OCI-LY7 (cell line): ENCODE data around the gene PACS2. TPM values are rescaled to one million over a fixed set of nuclear protein-coding genes. Genes with fewer than 3 reads are reported as not detected.

Source experiments
- BruUV-seq: library from RNA; stranded (reverse); fragments of 400-500 nt; replicated peaks from 2 replicates; lab custom pipeline; 2021; lab: Mats Ljungman, UMichigan
- CTCF ChIA-PET: fragments of 300-600 bp; sonication (Branson Sonifier 250); formaldehyde crosslinking; loops from one replicate; lab custom pipeline; 2022; ENCODE audit warnings: antibody characterized with exemption; ENCODE audit not compliant: unreplicated experiment; lab: Charles Lee
- POLR2A ChIA-PET: fragments of 300-600 bp; sonication (Branson Sonifier 250); formaldehyde crosslinking; loops from one replicate; lab custom pipeline; 2022; ENCODE audit warnings: antibody characterized with exemption; lab: Charles Lee
- DNase-seq: peaks from one replicate; pipeline ENCODE4 v3.0.0-alpha.2; 2015; ENCODE audit warnings: low spot score
- H2AFZ ChIP-seq: fragments of 200-600 bp; sonication (generic), shearing (Covaris generic); 2 replicates; pipeline ENCODE4 v1.6.1; 2014; ENCODE audit warnings: mild to moderate bottlenecking, antibody characterized with exemption, low read length, moderate library complexity
- H3K27ac ChIP-seq: fragments of 200-600 bp; sonication (generic); 2 replicates; pipeline ENCODE4 v1.5.1; 2014; ENCODE audit warnings: mixed run types, low read depth, mild to moderate bottlenecking, moderate library complexity, low read length, inconsistent platforms; ENCODE audit not compliant: poor library complexity, severe bottlenecking
- H3K36me3 ChIP-seq: fragments of 200-600 bp; sonication (generic); 2 replicates; pipeline ENCODE4 v1.6.1; 2014; ENCODE audit warnings: mild to moderate bottlenecking, antibody characterized with exemption, low read length, moderate library complexity, mixed read lengths; ENCODE audit not compliant: insufficient read depth
- H3K4me1 ChIP-seq: fragments of 200-600 bp; sonication (generic); 2 replicates; pipeline ENCODE4 v1.5.1; 2014; ENCODE audit warnings: mild to moderate bottlenecking, low read length; ENCODE audit not compliant: insufficient read depth, poor library complexity, severe bottlenecking
- H3K4me2 ChIP-seq: fragments of 200-600 bp; sonication (generic); 2 replicates; pipeline ENCODE4 v1.6.1; 2014; ENCODE audit warnings: mild to moderate bottlenecking, low read length
- H3K4me3 ChIP-seq: fragments of 200-600 bp; sonication (generic); 2 replicates; pipeline ENCODE4 v1.5.1; 2014; ENCODE audit warnings: mild to moderate bottlenecking, low read depth, low read length; ENCODE audit not compliant: poor library complexity, severe bottlenecking
- H3K79me2 ChIP-seq: fragments of 200-600 bp; sonication (generic); 2 replicates; pipeline ENCODE4 v1.6.1; 2016; ENCODE audit warnings: low read depth, mild to moderate bottlenecking, low read length, moderate library complexity, mixed read lengths; ENCODE audit not compliant: insufficient read depth
- H3K9me2 ChIP-seq: fragments of 200-600 bp; sonication (generic); 2 replicates; pipeline ENCODE4 v1.6.1; 2016; ENCODE audit warnings: mild to moderate bottlenecking, low read length, mixed read lengths; ENCODE audit not compliant: insufficient read depth
- H3K9me3 ChIP-seq: fragments of 200-600 bp; sonication (generic); 2 replicates; pipeline ENCODE4 v1.6.1; 2014; ENCODE audit warnings: mild to moderate bottlenecking, mixed run types, low read length, mixed read lengths
- H4K20me1 ChIP-seq: fragments of 200-600 bp; sonication (generic); 2 replicates; pipeline ENCODE4 v1.6.1; 2014; ENCODE audit warnings: mild to moderate bottlenecking, antibody characterized with exemption, low read length, moderate library complexity, mixed read lengths; ENCODE audit not compliant: insufficient read depth
- EZH2phosphoT487 ChIP-seq: fragments of 200-600 bp; sonication (generic); IDR thresholded peaks from 2 replicates; pipeline ENCODE4 v1.6.1; 2018; ENCODE audit warnings: low read depth, borderline replicate concordance, mild to moderate bottlenecking, mixed run types, antibody characterized with exemption, low read length, moderate library complexity, mixed read lengths
- intact Hi-C: fragments of 100-400 bp; cut with micrococcal nuclease; formaldehyde crosslinking; loops from one replicate; pipeline ENCODE4 v1.10.0; 2022; ENCODE audit not compliant: unreplicated experiment
- total RNA-seq, 2 experiments: library from RNA; depleted of rRNA in 1 of 2; stranded (reverse); fragments of >200 nt in 1 of 2; shearing (Covaris generic) in 1 of 2; gene quantifications; 2 replicates each; pipeline ENCODE4 v1.2.3, GENCODE V29; 2014 to 2022
- TF ChIP-seq, protein P1 (sequence below): fragments of 200-600 bp; sonication (generic); conservative IDR thresholded peaks from 2 replicates; pipeline ENCODE4 v1.5.1; 2014; ENCODE audit warnings: mild to moderate bottlenecking, antibody characterized with exemption, low read length, moderate library complexity, mixed read lengths

Gene PACS2
- total RNA-seq, 2 experiments from 2014 or later = 45.4 to 46.9 TPM

DNA sequence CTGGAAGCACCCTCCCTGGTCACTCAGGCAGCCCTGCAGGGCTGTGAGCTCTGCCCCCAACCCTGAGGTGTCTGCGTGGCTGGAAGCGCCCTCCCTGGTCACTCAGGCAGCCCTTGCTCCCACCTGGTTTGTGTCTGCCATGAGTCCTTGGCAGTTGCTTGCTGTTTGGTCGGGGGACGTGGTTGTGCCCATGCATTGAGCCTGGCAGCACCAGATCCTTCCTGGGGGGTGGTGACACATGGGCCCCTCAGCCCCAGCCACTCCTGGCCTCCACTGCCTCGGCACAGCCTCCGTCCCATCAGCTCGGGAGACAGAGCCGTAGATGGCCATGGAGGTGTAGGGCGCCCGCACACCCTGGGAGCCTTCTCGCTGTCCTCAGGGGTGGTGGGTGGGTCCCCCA lies 124.6 kb downstream of the PACS2 start:
- Histone ChIP-seq H3K27ac (no peak overlapping the region), H3K4me2 (no peak overlapping the region), H3K9me3 (peaks cover 15% of the 10 kb centered on the region), H3K9me2 (no peaks in the 10 kb centered on the region), H4K20me1 (0 out of 2 replicates have a peak, but pooled peaks cover 6% of the 10 kb centered on the region), H3K79me2 (peaks cover 45% of the 10 kb centered on the region), H2AFZ (no peak overlapping the region), H3K36me3 (peaks cover 75% of the 10 kb centered on the region), H3K4me3 (no peak overlapping the region), H3K4me1 (no peaks in the 10 kb centered on the region)
- ChIA-PET CTCF (no interaction called here), POLR2A (no interaction called here)
- intact Hi-C loops = no loop called here
- no peak for DNase-seq
- no TSS peak for BruUV-seq
- TF ChIP-seq, protein P1, sequence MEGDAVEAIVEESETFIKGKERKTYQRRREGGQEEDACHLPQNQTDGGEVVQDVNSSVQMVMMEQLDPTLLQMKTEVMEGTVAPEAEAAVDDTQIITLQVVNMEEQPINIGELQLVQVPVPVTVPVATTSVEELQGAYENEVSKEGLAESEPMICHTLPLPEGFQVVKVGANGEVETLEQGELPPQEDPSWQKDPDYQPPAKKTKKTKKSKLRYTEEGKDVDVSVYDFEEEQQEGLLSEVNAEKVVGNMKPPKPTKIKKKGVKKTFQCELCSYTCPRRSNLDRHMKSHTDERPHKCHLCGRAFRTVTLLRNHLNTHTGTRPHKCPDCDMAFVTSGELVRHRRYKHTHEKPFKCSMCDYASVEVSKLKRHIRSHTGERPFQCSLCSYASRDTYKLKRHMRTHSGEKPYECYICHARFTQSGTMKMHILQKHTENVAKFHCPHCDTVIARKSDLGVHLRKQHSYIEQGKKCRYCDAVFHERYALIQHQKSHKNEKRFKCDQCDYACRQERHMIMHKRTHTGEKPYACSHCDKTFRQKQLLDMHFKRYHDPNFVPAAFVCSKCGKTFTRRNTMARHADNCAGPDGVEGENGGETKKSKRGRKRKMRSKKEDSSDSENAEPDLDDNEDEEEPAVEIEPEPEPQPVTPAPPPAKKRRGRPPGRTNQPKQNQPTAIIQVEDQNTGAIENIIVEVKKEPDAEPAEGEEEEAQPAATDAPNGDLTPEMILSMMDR = no peak
- no peak for TF ChIP-seq EZH2phosphoT487

DNA sequence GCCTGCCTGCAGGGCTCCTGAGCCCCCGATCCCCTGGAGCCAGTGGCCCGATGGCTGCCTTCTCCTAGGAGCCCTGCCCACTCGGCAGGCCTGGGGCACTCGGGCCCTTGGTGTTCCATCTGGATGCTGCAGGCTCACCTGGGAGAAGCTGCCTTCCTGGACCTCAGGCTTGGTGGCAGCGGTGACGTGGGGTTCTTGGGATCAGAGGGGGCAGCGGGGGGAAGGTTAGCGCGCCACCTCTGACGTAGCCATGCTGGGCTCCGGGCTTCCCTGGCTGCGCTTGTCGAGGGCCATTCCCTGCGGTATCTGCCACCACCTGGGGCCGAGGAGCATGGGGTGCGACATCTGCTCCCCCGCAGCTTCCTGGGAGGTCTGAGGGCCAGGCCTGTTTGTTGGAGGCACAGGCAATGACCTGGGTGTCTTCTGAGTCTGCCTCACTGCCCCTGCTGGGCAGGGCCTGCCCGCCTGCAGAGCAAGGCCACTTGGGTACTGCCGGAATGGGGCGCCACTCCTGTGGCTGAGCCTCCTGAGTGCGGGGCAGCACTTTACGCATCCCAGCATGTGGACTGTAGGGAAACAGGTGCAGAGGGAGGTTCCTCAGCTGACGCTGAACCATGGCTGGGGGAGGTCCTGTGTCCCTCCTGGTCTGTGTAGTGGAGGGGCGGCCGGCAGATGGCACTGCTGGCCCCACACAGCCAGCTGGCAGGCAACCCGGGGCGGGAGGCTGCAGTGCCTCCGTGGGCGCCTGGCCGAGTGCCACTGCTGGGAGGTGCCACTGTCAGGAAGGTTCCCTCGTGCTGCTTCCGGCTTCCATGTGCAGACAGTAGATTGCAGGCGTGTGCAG lies 125.4 kb downstream of the PACS2 start:
- Histone ChIP-seq H3K79me2 (peaks cover 37% of the 10 kb centered on the region), H2AFZ (no peak overlapping the region), H3K36me3 (peaks cover 69% of the 10 kb centered on the region), H4K20me1 (0 out of 2 replicates have a peak, but pooled peaks cover 6% of the 10 kb centered on the region), H3K4me1 (no peaks in the 10 kb centered on the region), H3K9me2 (no peaks in the 10 kb centered on the region), H3K9me3 (peaks cover 15% of the 10 kb centered on the region), H3K27ac (no peak overlapping the region), H3K4me3 (no peak overlapping the region), H3K4me2 (no peak overlapping the region)
- DNase-seq = no peak
- POLR2A ChIA-PET = no interaction called here
- CTCF ChIA-PET = no interaction called here
- no TSS peak for BruUV-seq
- intact Hi-C loops = no loop called here
- TF ChIP-seq EZH2phosphoT487 = no peak
- TF ChIP-seq, protein P1 = no peak

DNA sequence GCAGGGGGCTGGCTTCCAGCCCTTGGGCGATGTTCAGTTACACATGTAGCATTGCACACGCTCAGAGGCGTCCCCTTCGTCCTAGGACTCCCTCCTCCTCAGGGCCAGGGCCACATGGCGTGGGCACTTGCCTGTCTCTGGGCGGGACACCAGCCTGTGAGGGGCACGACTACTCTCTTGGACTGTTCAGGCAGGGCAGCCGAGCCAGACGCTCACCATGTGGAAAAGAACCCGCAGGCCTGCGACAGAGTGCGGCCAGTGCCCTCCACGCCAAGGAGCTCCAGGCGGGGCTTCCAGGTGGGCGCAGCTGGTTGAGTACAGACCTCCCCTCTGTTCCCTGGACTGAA lies 126.0 kb downstream of the PACS2 start:
- H3K36me3 ChIP-seq = peaks cover 66% of the 10 kb centered on the region
- ChIA-PET CTCF (no interaction called here), POLR2A (no interaction called here)
- H3K9me2 ChIP-seq = no peaks in the 10 kb centered on the region
- H3K4me3 ChIP-seq = no peak overlapping the region
- no peak for TF ChIP-seq EZH2phosphoT487
- TF ChIP-seq, protein P1 = no peak
- DNase-seq = no peak
- no TSS peak for BruUV-seq
- H3K79me2 ChIP-seq = peaks cover 31% of the 10 kb centered on the region
- peaks cover 13% of the 10 kb centered on the region for H3K9me3 ChIP-seq
- no peaks in the 10 kb centered on the region for H3K4me1 ChIP-seq
- no peak overlapping the region for H3K27ac ChIP-seq
- H2AFZ ChIP-seq = no peak overlapping the region
- H3K4me2 ChIP-seq = no peak overlapping the region
- H4K20me1 ChIP-seq = 0 out of 2 replicates have a peak, but pooled peaks cover 6% of the 10 kb centered on the region
- intact Hi-C loops = no loop called here
